SK-N-MC (cell line): ENCODE results near the gene RPRML.

Experiments
- EZH2 ChIP-seq: fragments of 200-600 bp; sonication (generic); IDR thresholded peaks from one replicate; pipeline ENCODE4 v1.6.1; 2017; ENCODE audit warnings: antibody characterized with exemption
- FOXP2 ChIP-seq: optimal IDR thresholded peaks from 2 replicates; pipeline ENCODE3; 2011; ENCODE audit warnings: mild to moderate bottlenecking, moderate library complexity; ENCODE audit not compliant: insufficient read depth; ENCODE audit errors: extremely low read length, control extremely low read depth
- POLR2AphosphoS5 ChIP-seq: IDR thresholded peaks from 2 replicates; pipeline ENCODE4 v1.6.1; 2012; ENCODE audit warnings: mild to moderate bottlenecking, low read depth, low read length, borderline replicate concordance

GRCh38 chr17:46931596-46931995, 47.5 kb downstream of the RPRML start:
- no peak for TF ChIP-seq POLR2AphosphoS5
- no peak for TF ChIP-seq EZH2
- no peak for TF ChIP-seq FOXP2
